A549 (cell line): ENCODE results near the gene GRID2. TPM values are rescaled to one million over a fixed set of nuclear protein-coding genes. Genes with fewer than 3 reads are reported as not detected.

Source experiments
- ATAC-seq, 2 experiments: fragments of 200-7000 bp in 1 of 2; fragments of >200 bp in 1 of 2; cut with Nextera tagmentation in 1 of 2; cut with Tn5 transposase in 1 of 2; 3 replicates each; pipeline versions ENCODE4 v1.8.0 to v1.9.1; 2018 to 2020; ENCODE audit warnings: mild to moderate bottlenecking in 1 of 2, moderate library complexity in 1 of 2
- CTCF ChIA-PET: fragments of 300-600 bp; sonication (Branson Sonifier 250); formaldehyde crosslinking; extraction: SDS; loops from one replicate; lab custom pipeline; 2021; ENCODE audit warnings: antibody characterized with exemption, inconsistent platforms; lab: Yijun Ruan, JAX
- POLR2A ChIA-PET: fragments of 350-600 bp; formaldehyde crosslinking; extraction: SDS; loops from one replicate; lab custom pipeline; 2021; ENCODE audit warnings: antibody characterized with exemption, inconsistent platforms; lab: Yijun Ruan, JAX
- DNase-seq, 2 experiments: peaks; one replicate each; pipeline versions ENCODE4 v3.0.0 to v3.0.0-alpha.2; 2011 to 2016; ENCODE audit warnings: low read depth in 1 of 2, low spot score in 1 of 2
- FAIRE-seq: peaks from 2 replicates; lab custom pipeline; 2011; peaks lifted over from hg19 to GRCh38; lab: Jason Lieb, UNC
- H3K27ac ChIP-seq, 2 experiments: fragments of >200 bp; sonication (Bioruptor Twin); formaldehyde crosslinking; 3 replicates each; pipeline ENCODE4 v1.5.1; 2016 to 2017
- H3K4me1 ChIP-seq: fragments of >200 bp; sonication (Bioruptor Twin); formaldehyde crosslinking; 3 replicates; pipeline ENCODE4 v1.6.1; 2016
- H3K4me2 ChIP-seq: fragments of >200 bp; sonication (Bioruptor Twin); formaldehyde crosslinking; 3 replicates; pipeline ENCODE4 v1.6.1; 2016
- H3K4me3 ChIP-seq: fragments of >200 bp; sonication (Bioruptor Twin); formaldehyde crosslinking; 3 replicates; pipeline ENCODE4 v1.5.1; 2016
- H3K9me3 ChIP-seq: fragments of >200 bp; sonication (Bioruptor Twin); formaldehyde crosslinking; 3 replicates; pipeline ENCODE4 v1.6.1; 2016
- BCL3 ChIP-seq: fragments of >200 bp; sonication (Bioruptor Twin); formaldehyde crosslinking; IDR thresholded peaks from 3 replicates; pipeline ENCODE4 v1.6.1; 2016
- CEBPB ChIP-seq, 2 experiments: fragments of >200 bp in 1 of 2; sonication (Bioruptor Twin) in 1 of 2; formaldehyde crosslinking in 1 of 2; IDR thresholded peaks; 2 replicates each; pipeline ENCODE4 v1.6.1; 2012 to 2016
- CHD4 ChIP-seq: fragments of 200-600 bp; sonication (generic); IDR thresholded peaks from 2 replicates; pipeline ENCODE4 v1.6.1; 2016; ENCODE audit warnings: antibody characterized with exemption, mild to moderate bottlenecking, borderline replicate concordance
- CTCF ChIP-seq: fragments of >200 bp; sonication (Bioruptor Twin); formaldehyde crosslinking; IDR thresholded peaks from 3 replicates; pipeline ENCODE4 v1.5.1; 2016
- FOSL2 ChIP-seq, 2 experiments: fragments of 450-650 bp in 1 of 2; fragments of >200 bp in 1 of 2; sonication (Bioruptor Twin) in 1 of 2; formaldehyde crosslinking; IDR thresholded peaks; 2 replicates each; pipeline versions ENCODE4 v1.5.0 to v1.6.1; 2016 to 2020; ENCODE audit warnings: mild to moderate bottlenecking in 1 of 2, moderate library complexity in 1 of 2
- FOXS1 ChIP-seq: fragments of 250-450 bp; sonication (Bioruptor Pico); IDR thresholded peaks from 2 replicates; pipeline ENCODE4 v1.5.0; 2020; ENCODE audit warnings: mild to moderate bottlenecking, moderate library complexity
- HDAC2 ChIP-seq: fragments of 200-600 bp; sonication (generic); IDR thresholded peaks from 2 replicates; pipeline ENCODE4 v1.6.1; 2016
- HES2 ChIP-seq: fragments of >200 bp; sonication (Bioruptor Twin); formaldehyde crosslinking; IDR thresholded peaks from 2 replicates; pipeline ENCODE4 v1.6.1; 2016
- HOXA7 ChIP-seq: fragments of 250-450 bp; sonication (Bioruptor Pico); IDR thresholded peaks from 2 replicates; pipeline ENCODE4 v1.5.0; 2020; ENCODE audit warnings: mild to moderate bottlenecking, moderate library complexity
- KDM1A ChIP-seq: fragments of 200-600 bp; sonication (generic); IDR thresholded peaks from 2 replicates; pipeline ENCODE4 v1.6.1; 2016; ENCODE audit warnings: low read depth, mild to moderate bottlenecking
- MAFK ChIP-seq: fragments of 450-650 bp; IDR thresholded peaks from 2 replicates; pipeline ENCODE4 v1.6.1; 2014; ENCODE audit not compliant: partially characterized antibody
- MAZ ChIP-seq: fragments of 150-350 bp; IDR thresholded peaks from 2 replicates; pipeline ENCODE4 v1.6.1; 2014; ENCODE audit warnings: antibody characterized with exemption, low read depth, low read length, borderline replicate concordance
- MYC ChIP-seq: IDR thresholded peaks from 2 replicates; pipeline ENCODE4 v1.6.1; 2012; ENCODE audit warnings: mild to moderate bottlenecking, inconsistent platforms, low read length, improper control_type of control experiment, borderline replicate concordance
- NPAS2 ChIP-seq: fragments of 250-450 bp; sonication (Bioruptor Pico); IDR thresholded peaks from 2 replicates; pipeline ENCODE4 v1.8.0; 2022; ENCODE audit warnings: mild to moderate bottlenecking, moderate library complexity, borderline replicate concordance
- POLR2AphosphoS2 ChIP-seq: conservative IDR thresholded peaks from 2 replicates; pipeline ENCODE4 v1.6.1; 2012; ENCODE audit warnings: low read length, improper control_type of control experiment, inconsistent platforms
- RAD21 ChIP-seq, 2 experiments: fragments of >200 bp in 1 of 2; sonication (Bioruptor Twin) in 1 of 2; formaldehyde crosslinking in 1 of 2; IDR thresholded peaks in 1 of 2; conservative IDR thresholded peaks in 1 of 2; 2 replicates in 1 of 2; 3 replicates in 1 of 2; pipeline ENCODE4 v1.6.1; 2012 to 2018; ENCODE audit warnings: inconsistent platforms in 1 of 2
- RNF2 ChIP-seq: fragments of 200-600 bp; sonication (generic); IDR thresholded peaks from 2 replicates; pipeline ENCODE4 v1.6.1; 2016; ENCODE audit warnings: low read depth, mild to moderate bottlenecking, antibody characterized with exemption, moderate library complexity, borderline replicate concordance
- SMC3 ChIP-seq: fragments of >200 bp; sonication (Bioruptor Twin); formaldehyde crosslinking; IDR thresholded peaks from 3 replicates; pipeline ENCODE4 v1.6.1; 2018; ENCODE audit warnings: inconsistent platforms
- TFCP2L1 ChIP-seq: fragments of 250-450 bp; sonication (Bioruptor Pico); IDR thresholded peaks from 2 replicates; pipeline ENCODE4 v1.5.0; 2021; ENCODE audit warnings: mild to moderate bottlenecking
- TP53 ChIP-seq: fragments of 250-450 bp; sonication (Bioruptor Pico); IDR thresholded peaks from 2 replicates; pipeline ENCODE4 v1.5.0; 2021; ENCODE audit warnings: mild to moderate bottlenecking, moderate library complexity
- USF2 ChIP-seq: fragments of 450-650 bp; IDR thresholded peaks from 2 replicates; pipeline ENCODE4 v1.6.1; 2014; ENCODE audit warnings: antibody characterized with exemption
- ZC3H11A ChIP-seq: fragments of 450-650 bp; IDR thresholded peaks from 2 replicates; pipeline ENCODE4 v1.6.1; 2014; ENCODE audit warnings: antibody characterized with exemption, mild to moderate bottlenecking
- WGBS: methylation state at CpG from one replicate; pipeline ENCODE4 v1.1.6; 2017; ENCODE audit errors: missing lambda C conversion rate; 5-methylcytosine and 5-hydroxymethylcytosine counted together
- polyA plus RNA-seq, 4 experiments: library from polyadenylated mRNA; depleted of rRNA in 3 of 4; stranded (reverse); fragments of >200 nt; fragmentation: RNase III in 1 of 4; extraction: RNeasy Plus Mini Kit Qiagen cat#74134 plus additional on column Dnase treatment in 1 of 4; gene quantifications; 2 replicates in 3 of 4; 3 replicates in 1 of 4; pipeline ENCODE4 v1.2.3, GENCODE V29; 2011 to 2017
- TF ChIP-seq, protein P1 (sequence below): fragments of 200-600 bp; sonication (generic); IDR thresholded peaks from 2 replicates; pipeline ENCODE4 v1.6.1; 2016; ENCODE audit warnings: antibody characterized with exemption, mild to moderate bottlenecking, moderate library complexity

GRID2 gene
- polyA plus RNA-seq, 2 of the 4 experiments (the other 2 are of a cell fraction) = not detected

- CTCF ChIA-PET = no interaction called here
These were observed 726.9 kb downstream of the GRID2 start for GRCh38 chr4:93030670-93031069.

DNA sequence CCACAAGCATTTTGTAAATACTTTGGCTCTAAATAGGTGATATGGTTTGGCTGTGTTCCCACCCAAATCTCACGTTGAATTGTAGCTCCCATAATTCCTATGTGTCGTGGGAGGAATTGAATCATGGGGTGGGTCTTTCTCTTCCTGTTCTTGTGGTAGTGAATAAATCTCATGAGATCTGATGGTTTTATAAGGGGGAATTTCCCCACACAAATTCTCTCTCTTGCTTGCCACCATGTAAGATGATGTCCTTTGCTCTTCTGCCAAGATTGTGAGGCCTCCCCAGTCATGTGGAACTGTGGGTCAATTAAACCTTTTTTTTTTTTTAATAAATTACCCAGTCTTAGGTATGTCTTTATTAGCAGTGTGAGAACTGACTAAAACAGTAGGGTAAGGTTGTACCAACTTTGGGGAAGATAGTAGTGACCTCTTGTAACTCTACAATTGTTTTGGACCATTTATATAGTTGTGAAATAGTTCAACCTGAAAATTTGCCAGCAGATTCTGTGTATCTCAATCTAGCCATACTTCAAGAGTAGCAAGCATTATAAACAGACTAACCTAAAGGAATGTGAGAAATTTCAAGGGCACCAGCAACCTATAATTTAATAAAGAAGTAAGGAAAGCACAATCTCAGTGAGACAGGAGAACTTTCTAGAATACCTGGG is 727.8 kb downstream of the GRID2 start:
- ChIA-PET POLR2A (no interaction called here), CTCF (no interaction called here)
- H3K9me3 ChIP-seq = no peaks in the 10 kb centered on the region
- no peak for FAIRE-seq
- no peaks in the 10 kb centered on the region for H3K4me1 ChIP-seq
- H3K27ac ChIP-seq = no peak overlapping the region
- no peak for DNase-seq
- ATAC-seq = no peak
- 54% methylated on average over 2 of the region's 2 CpGs for WGBS
- no peak overlapping the region for H3K4me2 ChIP-seq
- no peak overlapping the region for H3K4me3 ChIP-seq
- TF ChIP-seq NPAS2 (no peak), MYC (no peak), CEBPB (IDR thresholded peaks at IDR 0.05) (no peak), CHD4 (no peak), BCL3 (no peak), RAD21 (conservative IDR thresholded peaks at IDR 0.05 in 1 of 2, IDR thresholded peaks at IDR 0.05 in 1 of 2) (no peak), MAFK (no peak)
- TF ChIP-seq, protein P1, sequence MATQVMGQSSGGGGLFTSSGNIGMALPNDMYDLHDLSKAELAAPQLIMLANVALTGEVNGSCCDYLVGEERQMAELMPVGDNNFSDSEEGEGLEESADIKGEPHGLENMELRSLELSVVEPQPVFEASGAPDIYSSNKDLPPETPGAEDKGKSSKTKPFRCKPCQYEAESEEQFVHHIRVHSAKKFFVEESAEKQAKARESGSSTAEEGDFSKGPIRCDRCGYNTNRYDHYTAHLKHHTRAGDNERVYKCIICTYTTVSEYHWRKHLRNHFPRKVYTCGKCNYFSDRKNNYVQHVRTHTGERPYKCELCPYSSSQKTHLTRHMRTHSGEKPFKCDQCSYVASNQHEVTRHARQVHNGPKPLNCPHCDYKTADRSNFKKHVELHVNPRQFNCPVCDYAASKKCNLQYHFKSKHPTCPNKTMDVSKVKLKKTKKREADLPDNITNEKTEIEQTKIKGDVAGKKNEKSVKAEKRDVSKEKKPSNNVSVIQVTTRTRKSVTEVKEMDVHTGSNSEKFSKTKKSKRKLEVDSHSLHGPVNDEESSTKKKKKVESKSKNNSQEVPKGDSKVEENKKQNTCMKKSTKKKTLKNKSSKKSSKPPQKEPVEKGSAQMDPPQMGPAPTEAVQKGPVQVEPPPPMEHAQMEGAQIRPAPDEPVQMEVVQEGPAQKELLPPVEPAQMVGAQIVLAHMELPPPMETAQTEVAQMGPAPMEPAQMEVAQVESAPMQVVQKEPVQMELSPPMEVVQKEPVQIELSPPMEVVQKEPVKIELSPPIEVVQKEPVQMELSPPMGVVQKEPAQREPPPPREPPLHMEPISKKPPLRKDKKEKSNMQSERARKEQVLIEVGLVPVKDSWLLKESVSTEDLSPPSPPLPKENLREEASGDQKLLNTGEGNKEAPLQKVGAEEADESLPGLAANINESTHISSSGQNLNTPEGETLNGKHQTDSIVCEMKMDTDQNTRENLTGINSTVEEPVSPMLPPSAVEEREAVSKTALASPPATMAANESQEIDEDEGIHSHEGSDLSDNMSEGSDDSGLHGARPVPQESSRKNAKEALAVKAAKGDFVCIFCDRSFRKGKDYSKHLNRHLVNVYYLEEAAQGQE = no peak

More at GRCh38 chr4:93030670-93031069, 726.9 kb downstream of the GRID2 start:
- TF ChIP-seq RNF2 (no peak), CTCF (no peak), ZC3H11A (no peak), HDAC2 (no peak), HOXA7 (CRISPR knock-in tag) (no peak), POLR2AphosphoS2 (no peak), FOSL2 (IDR thresholded peaks at IDR 0.05) (no peak), FOSL2 (CRISPR knock-in tag; IDR thresholded peaks at IDR 0.05) (no peak), MAZ (no peak), NPAS2 (no peak), KDM1A (no peak), USF2 (no peak), MYC (no peak), RAD21 (conservative IDR thresholded peaks at IDR 0.05 in 1 of 2, IDR thresholded peaks at IDR 0.05 in 1 of 2) (no peak), HES2 (no peak), BCL3 (no peak), TFCP2L1 (CRISPR knock-in tag) (no peak), FOXS1 (CRISPR knock-in tag) (no peak), TP53 (CRISPR knock-in tag) (no peak), MAFK (no peak), SMC3 (no peak)
- Histone ChIP-seq H3K4me1 (no peaks in the 10 kb centered on the region), H3K4me3 (no peak overlapping the region), H3K4me2 (no peak overlapping the region), H3K27ac (no peak overlapping the region), H3K9me3 (no peaks in the 10 kb centered on the region)
- ATAC-seq (no peak), DNase-seq (no peak), FAIRE-seq (no peak)
- 51% methylated on average over 3 of the region's 3 CpGs for WGBS
- POLR2A ChIA-PET = no interaction called here
